ENCODE measurements around the gene SSBP3.

The SSBP3 gene

GRCh38 chr1:54327386-54328065 lies 78.7 kb downstream of the SSBP3 start:
- TF ChIP-seq CTCF (IDR thresholded peaks at IDR 0.05; ENCODE audit: control insufficient read depth, insufficient read depth, low read depth, low read length, missing control alignments), result no peak
- H3K4me3 ChIP-seq (ENCODE audit: control insufficient read depth, low read depth, low read length), result no peak overlapping the region
- no peak for DNase-seq (ENCODE audit: low read depth)

GRCh38 chr1:54326543-54327385 lies 79.4 kb downstream of the SSBP3 start:
- DNase-seq (ENCODE audit: low read depth), result no peak
- no peak for TF ChIP-seq CTCF (IDR thresholded peaks at IDR 0.05; ENCODE audit: control insufficient read depth, insufficient read depth, low read depth, low read length, missing control alignments)
- H3K4me3 ChIP-seq (ENCODE audit: control insufficient read depth, low read depth, low read length), result no peak overlapping the region

- DNase-seq (ENCODE audit: low read depth), result no peak
- no peak overlapping the region for H3K4me3 ChIP-seq (ENCODE audit: control insufficient read depth, low read depth, low read length)
- TF ChIP-seq CTCF (IDR thresholded peaks at IDR 0.05; ENCODE audit: control insufficient read depth, insufficient read depth, low read depth, low read length, missing control alignments), result no peak
These were observed 80.3 kb downstream of the SSBP3 start for GRCh38 chr1:54325703-54326461.

- DNase-seq (ENCODE audit: low read depth), result no peak
- no peak overlapping the region for H3K4me3 ChIP-seq (ENCODE audit: control insufficient read depth, low read depth, low read length)
- no peak for TF ChIP-seq CTCF (IDR thresholded peaks at IDR 0.05; ENCODE audit: control insufficient read depth, insufficient read depth, low read depth, low read length, missing control alignments)
These were observed 80.9 kb downstream of the SSBP3 start for GRCh38 chr1:54325284-54325683.

- no peak for TF ChIP-seq CTCF (IDR thresholded peaks at IDR 0.05; ENCODE audit: control insufficient read depth, insufficient read depth, low read depth, low read length, missing control alignments)
- no peak overlapping the region for H3K4me3 ChIP-seq (ENCODE audit: control insufficient read depth, low read depth, low read length)
- no peak for DNase-seq (ENCODE audit: low read depth)
These were observed 81.7 kb downstream of the SSBP3 start for GRCh38 chr1:54324251-54325140.

- no peak for TF ChIP-seq CTCF (IDR thresholded peaks at IDR 0.05; ENCODE audit: control insufficient read depth, insufficient read depth, low read depth, low read length, missing control alignments)
- H3K4me3 ChIP-seq (ENCODE audit: control insufficient read depth, low read depth, low read length), result no peak overlapping the region
- no peak for DNase-seq (ENCODE audit: low read depth)
These were observed 82.3 kb downstream of the SSBP3 start for GRCh38 chr1:54323921-54324250.
